Keratinocyte (primary cell): ENCODE measurements around the gene IFIT2. TPM values are rescaled to one million over a fixed set of nuclear protein-coding genes. Genes with fewer than 3 reads are reported as not detected.

Experiments used
- DNase-seq: peaks from one replicate; pipeline ENCODE4 v3.0.0-alpha.2; 2011; ENCODE audit warnings: low read depth, missing footprints, low spot score
- FAIRE-seq: peaks from 2 replicates; lab custom pipeline; 2011; peaks lifted over from hg19 to GRCh38; lab: Jason Lieb, UNC
- H2AFZ ChIP-seq: 2 replicates; pipeline ENCODE4 v1.6.0; 2012; ENCODE audit warnings: low read length, control low read depth, inconsistent platforms; ENCODE audit not compliant: control insufficient read depth
- H3K27ac ChIP-seq: 2 replicates; pipeline ENCODE4 v1.5.1; 2011; ENCODE audit warnings: low read length; ENCODE audit not compliant: control insufficient read depth, insufficient read depth
- H3K27me3 ChIP-seq: 3 replicates; pipeline ENCODE4 v1.6.0; 2011; ENCODE audit warnings: low read length; ENCODE audit not compliant: control insufficient read depth, insufficient read depth; ENCODE audit errors: extremely low read depth
- H3K36me3 ChIP-seq, 2 experiments: 2 replicates in 1 of 2; 3 replicates in 1 of 2; pipeline ENCODE4 v1.5.1; 2011; ENCODE audit warnings: low read length in 2 of 2, mild to moderate bottlenecking in 1 of 2; ENCODE audit not compliant: control insufficient read depth in 2 of 2, insufficient read depth in 2 of 2; ENCODE audit errors: extremely low read depth in 1 of 2
- H3K4me1 ChIP-seq: 3 replicates; pipeline ENCODE4 v1.5.1; 2011; ENCODE audit warnings: low read length; ENCODE audit not compliant: control insufficient read depth, insufficient read depth; ENCODE audit errors: extremely low read depth
- H3K4me2 ChIP-seq: 3 replicates; pipeline ENCODE4 v1.6.0; 2011; ENCODE audit warnings: low read depth, low read length; ENCODE audit not compliant: control insufficient read depth, insufficient read depth; ENCODE audit errors: extremely low read depth
- H3K4me3 ChIP-seq, 3 experiments: fragments of 200-600 bp in 1 of 3; sonication (generic) in 1 of 3; 2 replicates in 2 of 3; 3 replicates in 1 of 3; pipeline ENCODE4 v1.5.1; 2011 to 2016; ENCODE audit warnings: low read length in 3 of 3, mild to moderate bottlenecking in 3 of 3, control low read depth in 2 of 3, inconsistent platforms in 1 of 3, low read depth in 1 of 3, mixed read lengths in 1 of 3, mixed run types in 1 of 3, moderate library complexity in 1 of 3; ENCODE audit not compliant: control insufficient read depth in 2 of 3, insufficient read depth in 2 of 3; ENCODE audit errors: extremely low read depth in 1 of 3
- H3K79me2 ChIP-seq: 2 replicates; pipeline ENCODE4 v1.6.0; 2012; ENCODE audit warnings: low read length; ENCODE audit not compliant: control insufficient read depth, insufficient read depth
- H3K9ac ChIP-seq: 3 replicates; pipeline ENCODE4 v1.6.0; 2011; ENCODE audit warnings: low read length; ENCODE audit not compliant: control insufficient read depth, insufficient read depth; ENCODE audit errors: extremely low read depth
- H3K9me1 ChIP-seq: 3 replicates; pipeline ENCODE4 v1.6.0; 2011; ENCODE audit warnings: low read length; ENCODE audit not compliant: control insufficient read depth, insufficient read depth; ENCODE audit errors: extremely low read depth
- H3K9me3 ChIP-seq: 2 replicates; pipeline ENCODE4 v1.5.1; 2012; ENCODE audit warnings: low read depth, low read length; ENCODE audit not compliant: control insufficient read depth
- H4K20me1 ChIP-seq: 3 replicates; pipeline ENCODE4 v1.6.0; 2011; ENCODE audit warnings: low read length; ENCODE audit not compliant: control insufficient read depth, insufficient read depth; ENCODE audit errors: extremely low read depth
- CTCF ChIP-seq, 3 experiments: IDR thresholded peaks in 1 of 3; conservative IDR thresholded peaks in 1 of 3; optimal IDR thresholded peaks in 1 of 3; 2 replicates in 2 of 3; 3 replicates in 1 of 3; pipeline versions ENCODE3 to v1.5.1; 2011; ENCODE audit warnings: low read length in 3 of 3, mild to moderate bottlenecking in 3 of 3, moderate library complexity in 2 of 3, control low read depth in 1 of 3, inconsistent platforms in 1 of 3; ENCODE audit not compliant: insufficient read depth in 2 of 3; ENCODE audit errors: extremely low read depth in 1 of 3
- EZH2 ChIP-seq: IDR thresholded peaks from one replicate; pipeline ENCODE4 v1.6.1; 2012; ENCODE audit warnings: inconsistent platforms, mild to moderate bottlenecking, low read length, moderate library complexity
- dilution Hi-C: fragments of 300-500 bp; cut with MboI; formaldehyde crosslinking; loops from one replicate; pipeline ENCODE4 v1.7.0; 2020; ENCODE audit warnings: low sequenced_read_pairs; ENCODE audit not compliant: extremely low pct_ligation_motif_present
- polyA plus RNA-seq, 5 experiments: library from polyadenylated mRNA; depleted of rRNA in 3 of 5; stranded (reverse) in 3 of 5; stranded (forward) in 1 of 5; unstranded in 1 of 5; fragments of >200 nt; gene quantifications; 1 replicate in 1 of 5; 2 replicates in 3 of 5; 3 replicates in 1 of 5; pipeline versions ENCODE4 v1.2.1 to v1.2.3, GENCODE V29; 2011 to 2012; ENCODE audit warnings: missing spikeins in 2 of 5, low read depth in 1 of 5, low replicate concordance in 1 of 5

The IFIT2 gene
- polyA plus RNA-seq, 1 donor (not counting 4 experiments of a cell fraction or from before 2014, with no cell fraction given), result 3.9 TPM

GRCh38 chr10:89297791-89298190, 4.1 kb upstream of the IFIT2 start:
- Histone ChIP-seq H3K27ac (no peak overlapping the region), H3K9me1 (no peaks in the 10 kb centered on the region), H4K20me1 (no peaks in the 10 kb centered on the region), H3K36me3 (no peaks in the 10 kb centered on the region), H2AFZ (no peak overlapping the region), H3K9ac (no peak overlapping the region), H3K4me1 (peaks cover 13% of the 10 kb centered on the region), H3K4me2 (no peak overlapping the region), H3K9me3 (no peaks in the 10 kb centered on the region), H3K27me3 (no peaks in the 10 kb centered on the region), H3K4me3 (no peak overlapping the region), H3K79me2 (no peaks in the 10 kb centered on the region)
- no peak for DNase-seq
- no peak for FAIRE-seq
- dilution Hi-C loops, result no loop called here
- TF ChIP-seq CTCF (optimal IDR thresholded peaks at IDR 0.05 in 1 of 3, IDR thresholded peaks at IDR 0.05 in 1 of 3, conservative IDR thresholded peaks at IDR 0.05 in 1 of 3; ENCODE audit: extremely low read depth in 1 of 3, insufficient read depth in 2 of 3, low read length in 3 of 3) (no peak), EZH2 (no peak)

- H4K20me1 ChIP-seq, result no peaks in the 10 kb centered on the region
- no peak for FAIRE-seq
- H3K9me3 ChIP-seq, result no peaks in the 10 kb centered on the region
- H3K27me3 ChIP-seq, result no peaks in the 10 kb centered on the region
- no peak overlapping the region for H3K4me2 ChIP-seq
- dilution Hi-C loops, result no loop called here
- no peaks in the 10 kb centered on the region for H3K79me2 ChIP-seq
- H3K9ac ChIP-seq, result no peak overlapping the region
- H3K9me1 ChIP-seq, result no peaks in the 10 kb centered on the region
- peaks cover 18% of the 10 kb centered on the region for H3K4me1 ChIP-seq
- H2AFZ ChIP-seq, result no peak overlapping the region
- TF ChIP-seq CTCF (optimal IDR thresholded peaks at IDR 0.05 in 1 of 3, IDR thresholded peaks at IDR 0.05 in 1 of 3, conservative IDR thresholded peaks at IDR 0.05 in 1 of 3; ENCODE audit: extremely low read depth in 1 of 3, insufficient read depth in 2 of 3, low read length in 3 of 3), result no peak
- TF ChIP-seq EZH2, result no peak
- H3K27ac ChIP-seq, result no peak overlapping the region
- H3K4me3 ChIP-seq, result no peak overlapping the region
- H3K36me3 ChIP-seq, result no peaks in the 10 kb centered on the region
- no peak for DNase-seq
Measured at GRCh38 chr10:89299031-89299430, 2.8 kb upstream of the IFIT2 start.
